HEK293 (cell line): ENCODE results near the gene GDPD3.

Experiments
- KLF8 ChIP-seq: fragments of 450-650 bp; formaldehyde crosslinking; IDR thresholded peaks from 2 replicates; pipeline ENCODE4 v1.5.1; 2016; ENCODE audit warnings: missing biosample characterization, missing genetic modification characterization
- MZF1 ChIP-seq: fragments of 450-650 bp; formaldehyde crosslinking; IDR thresholded peaks from 2 replicates; pipeline ENCODE4 v1.5.1; 2017; ENCODE audit warnings: missing biosample characterization, missing genetic modification characterization, borderline replicate concordance
- YY1 ChIP-seq: fragments of 450-650 bp; formaldehyde crosslinking; IDR thresholded peaks from 2 replicates; pipeline ENCODE4 v1.5.1; 2018; ENCODE audit warnings: missing biosample characterization, missing genetic modification characterization
- ZBTB21 ChIP-seq: fragments of 450-650 bp; formaldehyde crosslinking; IDR thresholded peaks from 2 replicates; pipeline ENCODE4 v1.5.1; 2017; ENCODE audit warnings: missing biosample characterization, missing genetic modification characterization
- ZNF174 ChIP-seq: fragments of 450-650 bp; formaldehyde crosslinking; IDR thresholded peaks from 2 replicates; pipeline ENCODE4 v1.5.0; 2017; ENCODE audit warnings: missing biosample characterization, mild to moderate bottlenecking, missing genetic modification characterization
- ZNF211 ChIP-seq: fragments of 450-650 bp; formaldehyde crosslinking; IDR thresholded peaks from 2 replicates; pipeline ENCODE4 v1.5.1; 2016; ENCODE audit warnings: low read depth, missing biosample characterization, missing genetic modification characterization
- ZNF501 ChIP-seq: fragments of 450-650 bp; formaldehyde crosslinking; IDR thresholded peaks from 2 replicates; pipeline ENCODE4 v1.5.1; 2016; ENCODE audit warnings: missing biosample characterization, missing genetic modification characterization
- ZNF510 ChIP-seq: fragments of 450-650 bp; formaldehyde crosslinking; IDR thresholded peaks from 2 replicates; pipeline ENCODE4 v1.5.1; 2018; ENCODE audit warnings: mild to moderate bottlenecking, missing genetic modification characterization, missing biosample characterization; ENCODE audit not compliant: insufficient replicate concordance
- ZNF549 ChIP-seq: fragments of 450-650 bp; IDR thresholded peaks from 2 replicates; pipeline ENCODE4 v1.5.1; 2018; ENCODE audit warnings: missing biosample characterization, missing genetic modification characterization, mild to moderate bottlenecking, inconsistent platforms, moderate library complexity
- ZNF555 ChIP-seq: fragments of 450-650 bp; formaldehyde crosslinking; conservative IDR thresholded peaks from 2 replicates; pipeline ENCODE4 v1.5.1; 2017; ENCODE audit warnings: missing biosample characterization, mild to moderate bottlenecking, missing genetic modification characterization, inconsistent platforms
- ZNF664 ChIP-seq: fragments of 450-650 bp; formaldehyde crosslinking; IDR thresholded peaks from 2 replicates; pipeline ENCODE4 v1.5.1; 2016; ENCODE audit warnings: missing biosample characterization, missing genetic modification characterization
- TF ChIP-seq, protein P1 (sequence below): fragments of 450-650 bp; formaldehyde crosslinking; IDR thresholded peaks from 2 replicates; pipeline ENCODE4 v1.5.1; 2016; ENCODE audit warnings: missing biosample characterization, missing genetic modification characterization
- TF ChIP-seq, protein P2 (sequence below): sonication (generic); formaldehyde crosslinking; IDR thresholded peaks from 2 replicates; pipeline ENCODE4 v1.8.1; 2022; ENCODE audit warnings: mild to moderate bottlenecking, moderate library complexity, missing genetic modification reagents
- TF ChIP-seq, protein P3 (sequence below): fragments of 450-650 bp; formaldehyde crosslinking; IDR thresholded peaks from 2 replicates; pipeline ENCODE4 v1.5.1; 2016; ENCODE audit warnings: missing biosample characterization, missing genetic modification characterization

DNA sequence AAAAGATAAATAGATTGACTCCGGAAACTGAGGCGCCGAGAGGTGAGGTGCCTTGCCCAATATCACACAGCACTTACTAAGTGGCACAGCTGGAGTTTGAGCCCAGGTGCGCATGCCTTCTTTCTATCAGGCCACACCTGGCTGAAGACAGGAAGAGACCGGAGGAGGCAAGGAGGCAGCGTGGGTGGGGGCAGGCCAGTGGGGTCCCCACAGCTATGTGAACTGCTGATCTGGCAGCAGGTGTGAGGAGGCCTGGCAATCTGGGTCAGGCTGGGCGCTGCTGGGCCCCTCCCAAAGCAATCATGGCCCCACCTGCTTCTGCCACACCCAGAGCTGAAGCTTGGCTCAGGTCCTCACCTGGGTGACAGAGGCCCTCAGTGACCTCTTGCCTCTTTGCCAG lies 1.9 kb upstream of the GDPD3 start:
- TF ChIP-seq, protein P1, sequence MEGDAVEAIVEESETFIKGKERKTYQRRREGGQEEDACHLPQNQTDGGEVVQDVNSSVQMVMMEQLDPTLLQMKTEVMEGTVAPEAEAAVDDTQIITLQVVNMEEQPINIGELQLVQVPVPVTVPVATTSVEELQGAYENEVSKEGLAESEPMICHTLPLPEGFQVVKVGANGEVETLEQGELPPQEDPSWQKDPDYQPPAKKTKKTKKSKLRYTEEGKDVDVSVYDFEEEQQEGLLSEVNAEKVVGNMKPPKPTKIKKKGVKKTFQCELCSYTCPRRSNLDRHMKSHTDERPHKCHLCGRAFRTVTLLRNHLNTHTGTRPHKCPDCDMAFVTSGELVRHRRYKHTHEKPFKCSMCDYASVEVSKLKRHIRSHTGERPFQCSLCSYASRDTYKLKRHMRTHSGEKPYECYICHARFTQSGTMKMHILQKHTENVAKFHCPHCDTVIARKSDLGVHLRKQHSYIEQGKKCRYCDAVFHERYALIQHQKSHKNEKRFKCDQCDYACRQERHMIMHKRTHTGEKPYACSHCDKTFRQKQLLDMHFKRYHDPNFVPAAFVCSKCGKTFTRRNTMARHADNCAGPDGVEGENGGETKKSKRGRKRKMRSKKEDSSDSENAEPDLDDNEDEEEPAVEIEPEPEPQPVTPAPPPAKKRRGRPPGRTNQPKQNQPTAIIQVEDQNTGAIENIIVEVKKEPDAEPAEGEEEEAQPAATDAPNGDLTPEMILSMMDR (tag by site-specific recombination) = no peak
- TF ChIP-seq ZNF501 (tag by site-specific recombination) (no peak), YY1 (tag by site-specific recombination) (no peak), MZF1 (tag by site-specific recombination) (no peak), ZNF211 (tag by site-specific recombination) (no peak), ZBTB21 (tag by site-specific recombination) (no peak), ZNF174 (no peak), ZNF664 (tag by site-specific recombination) (no peak), ZNF555 (tag by site-specific recombination) (no peak), ZNF549 (tag by site-specific recombination) (no peak), ZNF510 (no peak), KLF8 (tag by site-specific recombination) (no peak)
- TF ChIP-seq, protein P2, sequence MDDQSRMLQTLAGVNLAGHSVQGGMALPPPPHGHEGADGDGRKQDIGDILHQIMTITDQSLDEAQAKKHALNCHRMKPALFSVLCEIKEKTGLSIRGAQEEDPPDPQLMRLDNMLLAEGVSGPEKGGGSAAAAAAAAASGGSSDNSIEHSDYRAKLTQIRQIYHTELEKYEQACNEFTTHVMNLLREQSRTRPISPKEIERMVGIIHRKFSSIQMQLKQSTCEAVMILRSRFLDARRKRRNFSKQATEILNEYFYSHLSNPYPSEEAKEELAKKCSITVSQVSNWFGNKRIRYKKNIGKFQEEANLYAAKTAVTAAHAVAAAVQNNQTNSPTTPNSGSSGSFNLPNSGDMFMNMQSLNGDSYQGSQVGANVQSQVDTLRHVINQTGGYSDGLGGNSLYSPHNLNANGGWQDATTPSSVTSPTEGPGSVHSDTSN (CRISPR knock-in tag) = no peak
- TF ChIP-seq, protein P3, sequence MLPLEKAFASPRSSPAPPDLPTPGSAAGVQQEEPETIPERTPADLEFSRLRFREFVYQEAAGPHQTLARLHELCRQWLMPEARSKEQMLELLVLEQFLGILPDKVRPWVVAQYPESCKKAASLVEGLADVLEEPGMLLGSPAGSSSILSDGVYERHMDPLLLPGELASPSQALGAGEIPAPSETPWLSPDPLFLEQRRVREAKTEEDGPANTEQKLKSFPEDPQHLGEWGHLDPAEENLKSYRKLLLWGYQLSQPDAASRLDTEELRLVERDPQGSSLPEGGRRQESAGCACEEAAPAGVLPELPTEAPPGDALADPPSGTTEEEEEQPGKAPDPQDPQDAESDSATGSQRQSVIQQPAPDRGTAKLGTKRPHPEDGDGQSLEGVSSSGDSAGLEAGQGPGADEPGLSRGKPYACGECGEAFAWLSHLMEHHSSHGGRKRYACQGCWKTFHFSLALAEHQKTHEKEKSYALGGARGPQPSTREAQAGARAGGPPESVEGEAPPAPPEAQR (tag by site-specific recombination) = no peak
